Thyroid gland (tissue), 4 donors: ENCODE data around the gene IL3RA. TPM values are rescaled to one million over a fixed set of nuclear protein-coding genes. Genes with fewer than 3 reads are reported as not detected.
"Not testable (repeated sequence)": the region's sequence is repeated elsewhere in the genome, so short reads cannot be mapped to it uniquely, and the experiment has no call there.

Experiments
- DNase-seq, 2 donors: peaks; one replicate each; pipeline ENCODE4 v3.0.0-alpha.2; 2019
- H3K27ac ChIP-seq, 3 donors: fragments of 200-600 bp; sonication (generic); 1 replicate in 2 of 3; 2 replicates in 1 of 3; pipeline ENCODE4 v1.5.1; 2016 to 2019; ENCODE audit warnings: mild to moderate bottlenecking in 1 of 3, moderate library complexity in 1 of 3
- H3K27me3 ChIP-seq: fragments of 200-600 bp; sonication (generic); one replicate; pipeline ENCODE4 v1.5.1; 2019
- H3K36me3 ChIP-seq, 2 donors: fragments of 200-600 bp; sonication (generic); one replicate each; pipeline ENCODE4 v1.5.1; 2016 to 2019
- H3K4me1 ChIP-seq, 2 donors: fragments of 200-600 bp; sonication (generic); one replicate each; pipeline ENCODE4 v1.5.1; 2017 to 2019
- H3K4me3 ChIP-seq, 3 donors: fragments of 200-600 bp; sonication (generic); replicated peaks in 1 of 3; 1 replicate in 2 of 3; 2 replicates in 1 of 3; pipeline ENCODE4 v1.5.1; 2016; ENCODE audit warnings: mild to moderate bottlenecking in 1 of 3
- H3K9me3 ChIP-seq: fragments of 200-600 bp; sonication (generic); one replicate; pipeline ENCODE4 v1.5.1; 2017
- POLR2A ChIP-seq, 2 donors: fragments of 450-650 bp; IDR thresholded peaks; one replicate each; pipeline ENCODE4 v1.6.1; 2017; ENCODE audit warnings: antibody characterized with exemption in 2 of 2, mild to moderate bottlenecking in 2 of 2, moderate library complexity in 1 of 2
- WGBS, 2 donors: methylation state at CpG; one replicate each; pipeline ENCODE4 v1.1.5; 2017; 5-methylcytosine and 5-hydroxymethylcytosine counted together
- intact Hi-C: fragments of 100-400 bp; cut with DNase I; formaldehyde crosslinking; loops from one replicate; pipeline ENCODE4 v1.15.1; 2023
- total RNA-seq, 4 donors: library from RNA; depleted of rRNA; stranded (reverse); fragments of >200 nt; gene quantifications; one replicate each; pipeline ENCODE4 v1.2.3, GENCODE V29; 2016
- TF ChIP-seq, protein P1 (sequence below), 6 experiments: fragments of 200-600 bp in 3 of 6; fragments of 450-650 bp in 3 of 6; sonication (generic) in 3 of 6; IDR thresholded peaks; one replicate each; pipeline ENCODE4 v1.5.1; 2016 to 2019; ENCODE audit warnings: antibody characterized with exemption in 6 of 6, mild to moderate bottlenecking in 2 of 6, inconsistent platforms in 1 of 6, moderate library complexity in 1 of 6

Gene IL3RA
- total RNA-seq, 4 donors from 2014 or later: 0.89 to 4.5 (median 3.3) TPM

DNA sequence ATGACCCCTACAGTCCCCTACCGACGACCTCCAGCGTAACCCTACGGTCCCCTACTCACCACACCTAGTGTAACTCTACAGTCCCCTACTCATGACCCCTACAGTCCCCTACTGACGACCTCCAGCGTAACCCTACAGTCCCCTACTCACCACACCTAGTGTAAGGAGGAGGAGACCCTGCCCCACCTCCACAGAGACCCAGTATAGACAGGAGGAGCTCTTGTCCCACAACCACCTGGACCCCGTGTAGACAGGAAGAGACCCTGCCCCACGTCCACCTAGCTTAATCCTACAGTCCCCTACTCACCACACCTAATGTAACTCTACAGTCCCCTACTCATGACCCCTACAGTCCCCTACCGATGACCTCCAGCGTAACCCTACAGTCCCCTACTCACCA, 41.0 kb upstream of the IL3RA start:
- Histone ChIP-seq H3K36me3 (no peaks in the 10 kb centered on the region), H3K27ac (no peak overlapping the region), H3K4me1 (no peaks in the 10 kb centered on the region), H3K27me3 (no peaks in the 10 kb centered on the region), H3K4me3 (no peak overlapping the region), H3K9me3 (no peaks in the 10 kb centered on the region)
- TF ChIP-seq, protein P1, sequence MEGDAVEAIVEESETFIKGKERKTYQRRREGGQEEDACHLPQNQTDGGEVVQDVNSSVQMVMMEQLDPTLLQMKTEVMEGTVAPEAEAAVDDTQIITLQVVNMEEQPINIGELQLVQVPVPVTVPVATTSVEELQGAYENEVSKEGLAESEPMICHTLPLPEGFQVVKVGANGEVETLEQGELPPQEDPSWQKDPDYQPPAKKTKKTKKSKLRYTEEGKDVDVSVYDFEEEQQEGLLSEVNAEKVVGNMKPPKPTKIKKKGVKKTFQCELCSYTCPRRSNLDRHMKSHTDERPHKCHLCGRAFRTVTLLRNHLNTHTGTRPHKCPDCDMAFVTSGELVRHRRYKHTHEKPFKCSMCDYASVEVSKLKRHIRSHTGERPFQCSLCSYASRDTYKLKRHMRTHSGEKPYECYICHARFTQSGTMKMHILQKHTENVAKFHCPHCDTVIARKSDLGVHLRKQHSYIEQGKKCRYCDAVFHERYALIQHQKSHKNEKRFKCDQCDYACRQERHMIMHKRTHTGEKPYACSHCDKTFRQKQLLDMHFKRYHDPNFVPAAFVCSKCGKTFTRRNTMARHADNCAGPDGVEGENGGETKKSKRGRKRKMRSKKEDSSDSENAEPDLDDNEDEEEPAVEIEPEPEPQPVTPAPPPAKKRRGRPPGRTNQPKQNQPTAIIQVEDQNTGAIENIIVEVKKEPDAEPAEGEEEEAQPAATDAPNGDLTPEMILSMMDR (IDR thresholded peaks at IDR 0.05): no peak
- 86 to 87% methylated on average over 10 of the region's 10 CpGs for WGBS, 2 donors
- intact Hi-C loops: no loop called here
- no peak for DNase-seq

- H3K27me3 ChIP-seq, H3K4me1 ChIP-seq, H3K27ac ChIP-seq, DNase-seq, H3K36me3 ChIP-seq, H3K9me3 ChIP-seq, H3K4me3 ChIP-seq, intact Hi-C loops: not testable (repeated sequence)
- 82 to 100% methylated on average over 2 to 5 of the region's 8 CpGs for WGBS, 2 donors
Measured at GRCh38 chrX:1297591-1297990, 39.0 kb upstream of the IL3RA start.

GRCh38 chrX:1300449-1300848, 36.1 kb upstream of the IL3RA start:
- WGBS, 2 donors: 42 to 55% methylated on average over 14 to 15 of the region's 15 CpGs
- H3K4me1 ChIP-seq: no peaks in the 10 kb centered on the region
- intact Hi-C loops: no loop called here
- H3K9me3 ChIP-seq: no peaks in the 10 kb centered on the region
- no peak for DNase-seq
- H3K36me3 ChIP-seq: no peaks in the 10 kb centered on the region
- no peaks in the 10 kb centered on the region for H3K27me3 ChIP-seq
- no peak overlapping the region for H3K4me3 ChIP-seq
- no peak overlapping the region for H3K27ac ChIP-seq
- no peak for TF ChIP-seq POLR2A (IDR thresholded peaks at IDR 0.05)
- TF ChIP-seq, protein P1 (IDR thresholded peaks at IDR 0.05): no peak

GRCh38 chrX:1305411-1305810, 31.2 kb upstream of the IL3RA start:
- WGBS, 2 donors: 89 to 94% methylated on average over 14 of the region's 14 CpGs
- no peak overlapping the region for H3K27ac ChIP-seq
- H3K4me3 ChIP-seq: no peak overlapping the region
- no peaks in the 10 kb centered on the region for H3K9me3 ChIP-seq
- TF ChIP-seq POLR2A (IDR thresholded peaks at IDR 0.05): no peak
- TF ChIP-seq, protein P1 (IDR thresholded peaks at IDR 0.05): no peak
- no peak for DNase-seq
- no peaks in the 10 kb centered on the region for H3K27me3 ChIP-seq
- intact Hi-C loops: no loop called here
- H3K36me3 ChIP-seq: no peaks in the 10 kb centered on the region
- H3K4me1 ChIP-seq: no peaks in the 10 kb centered on the region

DNA sequence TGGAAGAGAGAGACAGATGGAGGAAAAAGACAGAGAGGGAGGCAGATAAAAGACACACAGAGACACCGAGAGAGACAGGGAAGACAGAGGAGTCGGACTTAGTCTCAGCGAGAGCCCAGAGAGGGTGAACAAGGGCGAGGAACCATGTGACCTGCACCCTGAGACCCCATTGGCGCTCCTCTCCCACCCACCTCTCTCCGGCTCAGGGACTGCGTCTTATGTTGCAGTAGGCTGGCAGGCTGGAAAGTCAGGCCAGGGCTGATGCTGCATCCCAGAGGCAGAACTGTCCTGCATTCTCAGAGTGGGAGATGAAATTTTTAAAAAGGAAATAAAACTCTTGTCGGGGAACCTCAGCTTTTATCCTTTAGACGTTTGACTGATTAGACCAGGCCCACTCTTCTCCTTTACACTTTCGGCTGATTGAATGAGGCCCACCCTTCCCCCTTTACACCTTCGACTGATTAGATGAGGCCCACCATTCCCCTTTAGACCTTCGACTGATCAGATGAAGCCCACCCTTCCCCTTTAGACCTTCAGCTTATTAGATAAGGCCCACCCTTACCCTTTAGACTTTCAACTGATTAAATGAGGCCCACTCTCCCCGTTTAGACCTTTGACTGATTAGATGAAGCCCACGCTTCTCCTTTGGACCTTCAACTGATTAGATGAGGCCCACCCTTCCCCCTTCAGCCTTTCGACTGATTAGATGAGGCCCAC, 29.5 kb upstream of the IL3RA start:
- Histone ChIP-seq H3K27ac (no peak overlapping the region), H3K36me3 (no peaks in the 10 kb centered on the region), H3K4me3 (no peak overlapping the region), H3K27me3 (no peaks in the 10 kb centered on the region), H3K4me1 (no peaks in the 10 kb centered on the region), H3K9me3 (no peaks in the 10 kb centered on the region)
- intact Hi-C loops: no loop called here
- no peak for TF ChIP-seq POLR2A (IDR thresholded peaks at IDR 0.05)
- 86 to 88% methylated on average over 15 of the region's 15 CpGs for WGBS, 2 donors
- DNase-seq: no peak

DNA sequence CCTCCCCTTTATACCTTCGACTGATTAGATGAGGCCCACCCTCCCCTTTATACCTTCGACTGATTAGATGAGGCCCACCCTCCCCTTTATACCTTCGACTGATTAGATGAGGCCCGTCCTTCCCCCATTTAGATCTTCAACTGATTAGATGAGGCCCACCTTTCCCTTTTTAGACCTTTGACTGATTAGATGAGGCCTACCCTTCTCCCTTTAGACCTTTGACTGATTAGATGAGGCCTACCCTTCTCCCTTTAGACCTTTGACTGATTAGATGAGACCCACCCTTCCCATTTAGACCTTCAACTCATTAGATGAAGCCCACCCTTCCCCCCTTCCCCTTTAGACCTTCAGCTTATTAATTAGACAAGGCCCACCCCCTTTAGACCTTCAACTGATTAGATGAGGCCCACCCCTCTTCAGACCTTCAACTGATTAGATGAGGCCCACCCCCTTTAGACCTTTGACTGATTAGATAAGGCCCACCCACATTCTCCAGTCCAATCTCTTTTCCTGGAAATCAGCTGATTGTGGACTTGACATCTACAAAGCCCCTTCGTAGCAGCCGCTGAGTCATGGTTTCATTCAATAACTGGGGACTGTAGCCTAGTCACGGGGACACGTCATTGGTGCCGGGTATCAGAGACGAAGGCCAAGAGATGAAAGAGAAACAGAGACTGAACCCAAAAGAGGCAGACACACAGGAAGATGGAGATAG, 28.8 kb upstream of the IL3RA start:
- no peaks in the 10 kb centered on the region for H3K9me3 ChIP-seq
- no peaks in the 10 kb centered on the region for H3K36me3 ChIP-seq
- TF ChIP-seq, protein P1 (IDR thresholded peaks at IDR 0.05): no peak
- TF ChIP-seq POLR2A (IDR thresholded peaks at IDR 0.05): no peak
- no peaks in the 10 kb centered on the region for H3K27me3 ChIP-seq
- DNase-seq: no peak
- no peaks in the 10 kb centered on the region for H3K4me1 ChIP-seq
- WGBS, 2 donors: 85 to 90% methylated on average over 10 of the region's 10 CpGs
- intact Hi-C loops: no loop called here
- no peak overlapping the region for H3K27ac ChIP-seq
- H3K4me3 ChIP-seq: no peak overlapping the region
